Osteoblast (primary cell): ENCODE data around the gene U2AF2. TPM values are rescaled to one million over a fixed set of nuclear protein-coding genes. Genes with fewer than 3 reads are reported as not detected.

ENCODE experiments used
- DNase-seq: peaks from one replicate; pipeline ENCODE4 v3.0.0; 2011; ENCODE audit warnings: low spot score, mixed read lengths; ENCODE audit not compliant: insufficient read length; ENCODE audit errors: missing footprints
- H2AFZ ChIP-seq: 2 replicates; pipeline ENCODE4 v1.6.0; 2011; ENCODE audit warnings: mild to moderate bottlenecking, low read length
- H3K27ac ChIP-seq: 2 replicates; pipeline ENCODE4 v1.5.1; 2011; ENCODE audit warnings: mild to moderate bottlenecking, low read depth, low read length, moderate library complexity
- H3K27me3 ChIP-seq: 2 replicates; pipeline ENCODE4 v1.6.0; 2012; ENCODE audit warnings: mild to moderate bottlenecking, control low read depth, inconsistent platforms, low read length, moderate library complexity; ENCODE audit not compliant: insufficient read depth
- H3K36me3 ChIP-seq: 2 replicates; pipeline ENCODE4 v1.5.1; 2011; ENCODE audit warnings: mild to moderate bottlenecking, low read length, control low read depth, moderate library complexity; ENCODE audit not compliant: insufficient read depth
- H3K4me1 ChIP-seq: 2 replicates; pipeline ENCODE4 v1.5.1; 2011; ENCODE audit warnings: mild to moderate bottlenecking, low read length, control low read depth, moderate library complexity; ENCODE audit not compliant: insufficient read depth
- H3K4me2 ChIP-seq: 2 replicates; pipeline ENCODE4 v1.6.0; 2011; ENCODE audit warnings: mild to moderate bottlenecking, low read length; ENCODE audit not compliant: insufficient read depth
- H3K4me3 ChIP-seq: fragments of 200-600 bp; sonication (generic); 3 replicates; pipeline ENCODE4 v1.5.1; 2012; ENCODE audit warnings: mild to moderate bottlenecking, low read length, inconsistent platforms; ENCODE audit not compliant: insufficient read depth
- H3K79me2 ChIP-seq: 2 replicates; pipeline ENCODE4 v1.6.0; 2012; ENCODE audit warnings: mild to moderate bottlenecking, low read length, control low read depth, inconsistent platforms; ENCODE audit not compliant: insufficient read depth
- H3K9me3 ChIP-seq: 2 replicates; pipeline ENCODE4 v1.5.1; 2011; ENCODE audit warnings: low read depth, low read length, control low read depth
- H4K20me1 ChIP-seq: 2 replicates; pipeline ENCODE4 v1.6.0; 2012; ENCODE audit warnings: mild to moderate bottlenecking, low read length, control low read depth; ENCODE audit not compliant: insufficient read depth
- total RNA-seq: library from RNA; depleted of rRNA; stranded (reverse); fragments of >200 nt; gene quantifications from 2 replicates; pipeline ENCODE4 v1.2.3, GENCODE V29; 2012
- TF ChIP-seq, protein P1 (sequence below): IDR thresholded peaks from 2 replicates; pipeline ENCODE4 v1.5.1; 2011; ENCODE audit warnings: mild to moderate bottlenecking, low read depth, low read length, moderate library complexity; ENCODE audit errors: extremely low read depth

U2AF2 gene
- total RNA-seq, 1 donor: 70.2 TPM

DNA sequence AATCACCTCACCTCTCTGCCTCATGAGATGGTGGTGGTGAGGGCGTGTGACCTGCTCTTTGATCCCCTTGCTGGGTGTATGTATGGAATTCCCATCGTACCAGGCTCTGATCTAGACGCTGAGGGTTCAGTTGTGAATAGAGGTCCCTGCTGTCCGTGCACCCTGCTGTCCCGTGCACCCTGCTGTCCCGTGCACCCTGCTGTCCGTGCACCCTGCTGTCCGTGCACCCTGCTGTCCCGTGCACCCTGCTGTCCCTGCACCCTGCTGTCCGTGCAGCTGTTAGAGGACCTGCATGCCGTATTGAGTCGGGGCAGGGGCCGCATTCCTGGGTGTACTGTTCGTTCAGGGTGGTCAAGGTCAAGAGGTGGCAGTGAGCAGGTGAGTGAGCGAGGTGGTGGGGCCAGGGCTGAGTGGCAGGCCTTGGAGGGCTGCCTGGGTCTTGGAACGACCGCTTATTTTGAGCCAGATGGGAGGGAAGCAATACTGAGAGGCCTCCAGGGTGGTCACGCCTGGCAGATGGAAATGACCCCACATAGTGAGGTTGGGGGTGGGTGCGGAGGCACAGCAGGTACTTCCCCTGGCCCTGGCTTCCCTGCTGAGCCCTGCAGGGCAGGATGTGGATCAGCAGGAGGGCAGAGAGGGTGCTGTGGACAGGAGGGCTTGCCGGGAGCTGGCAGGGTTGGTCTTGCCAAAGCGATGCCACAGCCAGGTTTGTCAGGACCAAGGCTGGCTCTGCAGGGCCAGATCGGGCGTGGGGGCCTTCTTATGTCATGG is 15.6 kb downstream of the U2AF2 start:
- no peaks in the 10 kb centered on the region for H3K27me3 ChIP-seq
- no peak overlapping the region for H3K4me2 ChIP-seq
- peaks cover 14% of the 10 kb centered on the region for H3K4me1 ChIP-seq
- H3K79me2 ChIP-seq: peaks cover 85% of the 10 kb centered on the region
- H3K27ac ChIP-seq: no peak overlapping the region
- no peak overlapping the region for H3K4me3 ChIP-seq
- no peaks in the 10 kb centered on the region for H3K9me3 ChIP-seq
- no peak overlapping the region for H2AFZ ChIP-seq
- peak; percentile 92 for DNase-seq
- TF ChIP-seq, protein P1, sequence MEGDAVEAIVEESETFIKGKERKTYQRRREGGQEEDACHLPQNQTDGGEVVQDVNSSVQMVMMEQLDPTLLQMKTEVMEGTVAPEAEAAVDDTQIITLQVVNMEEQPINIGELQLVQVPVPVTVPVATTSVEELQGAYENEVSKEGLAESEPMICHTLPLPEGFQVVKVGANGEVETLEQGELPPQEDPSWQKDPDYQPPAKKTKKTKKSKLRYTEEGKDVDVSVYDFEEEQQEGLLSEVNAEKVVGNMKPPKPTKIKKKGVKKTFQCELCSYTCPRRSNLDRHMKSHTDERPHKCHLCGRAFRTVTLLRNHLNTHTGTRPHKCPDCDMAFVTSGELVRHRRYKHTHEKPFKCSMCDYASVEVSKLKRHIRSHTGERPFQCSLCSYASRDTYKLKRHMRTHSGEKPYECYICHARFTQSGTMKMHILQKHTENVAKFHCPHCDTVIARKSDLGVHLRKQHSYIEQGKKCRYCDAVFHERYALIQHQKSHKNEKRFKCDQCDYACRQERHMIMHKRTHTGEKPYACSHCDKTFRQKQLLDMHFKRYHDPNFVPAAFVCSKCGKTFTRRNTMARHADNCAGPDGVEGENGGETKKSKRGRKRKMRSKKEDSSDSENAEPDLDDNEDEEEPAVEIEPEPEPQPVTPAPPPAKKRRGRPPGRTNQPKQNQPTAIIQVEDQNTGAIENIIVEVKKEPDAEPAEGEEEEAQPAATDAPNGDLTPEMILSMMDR: no peak
- H4K20me1 ChIP-seq: peaks cover 73% of the 10 kb centered on the region
- peaks cover 42% of the 10 kb centered on the region for H3K36me3 ChIP-seq

GRCh38 chr19:55671054-55671378 is 16.2 kb downstream of the U2AF2 start:
- Histone ChIP-seq H3K27ac (no peak overlapping the region), H3K79me2 (peaks cover 87% of the 10 kb centered on the region), H3K4me2 (no peak overlapping the region), H3K9me3 (no peaks in the 10 kb centered on the region), H3K4me1 (peaks cover 17% of the 10 kb centered on the region), H4K20me1 (peaks cover 75% of the 10 kb centered on the region), H3K4me3 (no peak overlapping the region), H3K27me3 (no peaks in the 10 kb centered on the region), H3K36me3 (peaks cover 39% of the 10 kb centered on the region), H2AFZ (no peak overlapping the region)
- TF ChIP-seq, protein P1: no peak
- no peak for DNase-seq

DNA sequence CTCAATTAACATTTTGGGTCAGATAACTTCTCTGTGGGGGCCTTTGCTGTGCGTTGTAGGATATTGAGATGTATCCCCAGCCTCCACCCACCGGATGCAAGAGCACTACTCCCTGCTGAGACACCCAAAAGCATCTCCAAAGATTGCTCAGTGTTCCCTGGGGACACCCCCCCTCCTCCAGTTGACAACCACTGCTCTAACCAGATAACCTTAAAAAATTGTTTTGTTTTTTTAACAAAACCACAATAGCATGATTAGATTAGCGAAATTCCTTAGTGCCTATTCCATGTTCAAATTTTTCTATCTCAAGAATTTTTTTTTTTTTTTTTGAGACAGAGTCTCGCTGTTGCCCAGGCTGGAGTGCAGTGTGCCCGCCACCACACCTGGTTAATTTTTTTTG is 17.6 kb downstream of the U2AF2 start:
- Histone ChIP-seq H2AFZ (no peak overlapping the region), H4K20me1 (peaks cover 75% of the 10 kb centered on the region), H3K4me3 (no peak overlapping the region), H3K9me3 (no peaks in the 10 kb centered on the region), H3K36me3 (peaks cover 35% of the 10 kb centered on the region), H3K4me2 (peak overlapping the region; percentile 3), H3K27ac (no peak overlapping the region), H3K79me2 (peaks cover 87% of the 10 kb centered on the region), H3K4me1 (peaks cover 31% of the 10 kb centered on the region), H3K27me3 (no peaks in the 10 kb centered on the region)
- TF ChIP-seq, protein P1: no peak
- DNase-seq: peak; percentile 95

- H3K4me2 ChIP-seq: no peak overlapping the region
- H3K4me1 ChIP-seq: peaks cover 32% of the 10 kb centered on the region
- no peak overlapping the region for H2AFZ ChIP-seq
- peaks cover 77% of the 10 kb centered on the region for H4K20me1 ChIP-seq
- H3K9me3 ChIP-seq: no peaks in the 10 kb centered on the region
- DNase-seq: no peak
- peaks cover 41% of the 10 kb centered on the region for H3K36me3 ChIP-seq
- peaks cover 89% of the 10 kb centered on the region for H3K79me2 ChIP-seq
- no peak overlapping the region for H3K4me3 ChIP-seq
- TF ChIP-seq, protein P1: no peak
- H3K27me3 ChIP-seq: no peaks in the 10 kb centered on the region
- no peak overlapping the region for H3K27ac ChIP-seq
Observed at GRCh38 chr19:55673465-55673864, 18.6 kb downstream of the U2AF2 start.
